ENCODE measurements around the gene PSME3IP1. TPM values are rescaled to one million over a fixed set of nuclear protein-coding genes. Genes with fewer than 3 reads are reported as not detected.
"Not testable (repeated sequence)": the region's sequence is repeated elsewhere in the genome, so short reads cannot be mapped to it uniquely, and the experiment has no call there.

Gene PSME3IP1
- total RNA-seq, 1 experiment from 2014 or later = 103 TPM

GRCh38 chr16:57190136-57190535 is 4.3 kb upstream of the PSME3IP1 start:
- Histone ChIP-seq H3K18ac (ENCODE audit: insufficient read length, low read depth, low read length) (no peak overlapping the region), H3K14ac (ENCODE audit: insufficient read depth, low read length) (no peak overlapping the region), H4K91ac (ENCODE audit: insufficient read length, low read depth, low read length) (no peak overlapping the region), H3K79me2 (ENCODE audit: insufficient read depth, low read length) (peaks cover 16% of the 10 kb centered on the region; the same call in 1 of the 2 replicates), H3K4me2 (ENCODE audit: insufficient read depth, insufficient read length, low read length) (no peak overlapping the region), H3K4me1 (ENCODE audit: insufficient read depth, low read length) (no peaks in the 10 kb centered on the region), H3K9me3 (ENCODE audit: control insufficient read depth, low read depth, low read length) (no peaks in the 10 kb centered on the region), H2BK120ac (ENCODE audit: low read depth, low read length, poor library complexity, severe bottlenecking) (no peak overlapping the region), H3K4ac (ENCODE audit: low read depth, low read length) (no peak overlapping the region), H4K20me1 (ENCODE audit: control insufficient read depth, insufficient read depth, insufficient read length) (no peaks in the 10 kb centered on the region), H3K23me2 (ENCODE audit: insufficient read length, low read depth, low read length, poor library complexity, severe bottlenecking) (peaks cover 9% of the 10 kb centered on the region), H2BK20ac (ENCODE audit: low read depth, low read length, poor library complexity, severe bottlenecking) (no peak overlapping the region), H4K5ac (ENCODE audit: insufficient read length, low read depth, low read length) (no peak overlapping the region), H4K8ac (replicated peaks; ENCODE audit: insufficient read length, low read depth, low read length) (no peak overlapping the region), H2AK5ac (ENCODE audit: insufficient read length, low read length) (no peak overlapping the region), H3T11ph (ENCODE audit: low read length) (no peak overlapping the region), H3K27me3 (ENCODE audit: insufficient read depth, low read length) (no peaks in the 10 kb centered on the region), H3K9ac (ENCODE audit: extremely low read depth, insufficient read length, low read length) (no peak overlapping the region), H2BK12ac (ENCODE audit: insufficient read length, low read depth, low read length) (no peak overlapping the region), H3K79me1 (ENCODE audit: insufficient read depth, low read depth, low read length, poor library complexity, severe bottlenecking) (peaks cover under 1% of the 10 kb centered on the region), H3K23ac (ENCODE audit: insufficient read length, low read depth, low read length) (no peak overlapping the region), H2BK15ac (ENCODE audit: low read depth, low read length) (no peak overlapping the region), H3K56ac (ENCODE audit: insufficient read length, low read depth, low read length) (no peak overlapping the region), H2BK5ac (ENCODE audit: insufficient read length, low read length) (no peak overlapping the region), H2AFZ (ENCODE audit: low read length) (no peak overlapping the region), H3K27ac (ENCODE audit: insufficient read length, low read depth, low read length) (no peak overlapping the region)
- WGBS (ENCODE audit: extremely low coverage, insufficient read length, low lambda C conversion rate) = no CpG with 5 or more reads among the region's 2 CpGs
- Mint-ChIP-seq H3K27me3 (ENCODE audit: low read depth) (no peaks in the 10 kb centered on the region), H3K4me3 (no peak overlapping the region), H3K27ac (no peak overlapping the region), H3K9me3 (no peaks in the 10 kb centered on the region), H3K4me1 (peaks cover 15 to 16% of the 10 kb centered on the region in 2 experiments), H3K36me3 (ENCODE audit: insufficient read depth in 1 of 3, low read depth in 3 of 3) (peaks cover 0 to 3% (median 0%) of the 10 kb centered on the region in 3 experiments; a peak in 2 of 7 replicates)
- no peak for TF ChIP-seq CTCF (conservative IDR thresholded peaks at IDR 0.05)
- no peak for DNase-seq

GRCh38 chr16:57189527-57189926 is 3.7 kb upstream of the PSME3IP1 start:
- no CpG with 5 or more reads among the region's 4 CpGs for WGBS (ENCODE audit: extremely low coverage, insufficient read length, low lambda C conversion rate)
- H2BK120ac ChIP-seq (ENCODE audit: low read depth, low read length, poor library complexity, severe bottlenecking); H3K79me1 ChIP-seq (ENCODE audit: insufficient read depth, low read depth, low read length, poor library complexity, severe bottlenecking); H3K4me2 ChIP-seq (ENCODE audit: insufficient read depth, insufficient read length, low read length); H4K5ac ChIP-seq (ENCODE audit: insufficient read length, low read depth, low read length); H2BK15ac ChIP-seq (ENCODE audit: low read depth, low read length); H2AK5ac ChIP-seq (ENCODE audit: insufficient read length, low read length); H2BK5ac ChIP-seq (ENCODE audit: insufficient read length, low read length); H4K8ac ChIP-seq (replicated peaks; ENCODE audit: insufficient read length, low read depth, low read length); H3K18ac ChIP-seq (ENCODE audit: insufficient read length, low read depth, low read length); H3K27ac Mint-ChIP-seq; H4K91ac ChIP-seq (ENCODE audit: insufficient read length, low read depth, low read length); H4K20me1 ChIP-seq (ENCODE audit: control insufficient read depth, insufficient read depth, insufficient read length); H3K9me3 ChIP-seq (ENCODE audit: control insufficient read depth, low read depth, low read length); H2BK20ac ChIP-seq (ENCODE audit: low read depth, low read length, poor library complexity, severe bottlenecking); H3K4ac ChIP-seq (ENCODE audit: low read depth, low read length); H2AFZ ChIP-seq (ENCODE audit: low read length); H3K4me3 Mint-ChIP-seq; H3K56ac ChIP-seq (ENCODE audit: insufficient read length, low read depth, low read length); H3K27me3 Mint-ChIP-seq (ENCODE audit: low read depth); H3K27ac ChIP-seq (ENCODE audit: insufficient read length, low read depth, low read length); H3T11ph ChIP-seq (ENCODE audit: low read length); H3K4me1 ChIP-seq (ENCODE audit: insufficient read depth, low read length); H3K9ac ChIP-seq (ENCODE audit: extremely low read depth, insufficient read length, low read length); H3K27me3 ChIP-seq (ENCODE audit: insufficient read depth, low read length); DNase-seq; H3K36me3 Mint-ChIP-seq (ENCODE audit: insufficient read depth in 1 of 3, low read depth in 3 of 3); H3K23ac ChIP-seq (ENCODE audit: insufficient read length, low read depth, low read length); H2BK12ac ChIP-seq (ENCODE audit: insufficient read length, low read depth, low read length); H3K9me3 Mint-ChIP-seq; H3K14ac ChIP-seq (ENCODE audit: insufficient read depth, low read length): not testable (repeated sequence)
- Histone ChIP-seq H3K79me2 (ENCODE audit: insufficient read depth, low read length) (peaks cover 20% of the 10 kb centered on the region; the same call in 1 of the 2 replicates), H3K23me2 (ENCODE audit: insufficient read length, low read depth, low read length, poor library complexity, severe bottlenecking) (peaks cover 14% of the 10 kb centered on the region)
- peaks cover 21 to 22% of the 10 kb centered on the region in 2 experiments for H3K4me1 Mint-ChIP-seq

Data from H9 (cell line).